HG03108 (cell line): ENCODE results near the gene PPY.
"Not testable (repeated sequence)": the region's sequence is repeated elsewhere in the genome, so short reads cannot be mapped to it uniquely, and the experiment has no call there.

Source experiments
- ATAC-seq: cut with Tn5 transposase; IDR thresholded peaks from one replicate; pipeline ENCODE4 v1.9.1; 2021; ENCODE audit warnings: moderate library complexity; ENCODE audit not compliant: unreplicated experiment

The PPY gene

GRCh38 chr17:43935204-43935925 is 6.9 kb downstream of the PPY start:
- ATAC-seq: no peak

- ATAC-seq: no peak
These were observed 9.4 kb downstream of the PPY start for GRCh38 chr17:43932923-43933322.

GRCh38 chr17:43932357-43932756 is 9.9 kb downstream of the PPY start:
- ATAC-seq: no peak

GRCh38 chr17:43931062-43931571 is 11.2 kb downstream of the PPY start:
- ATAC-seq: no peak

GRCh38 chr17:43928609-43929008 is 13.7 kb downstream of the PPY start:
- ATAC-seq: no peak

- ATAC-seq: not testable (repeated sequence)
These were observed 14.3 kb downstream of the PPY start for GRCh38 chr17:43927929-43928328.

- no peak for ATAC-seq
These were observed 15.0 kb downstream of the PPY start for GRCh38 chr17:43927060-43927864.

- ATAC-seq: no peak
These were observed 17.7 kb downstream of the PPY start for GRCh38 chr17:43924558-43924957.

GRCh38 chr17:43920500-43921095 is 21.7 kb downstream of the PPY start:
- ATAC-seq: no peak

GRCh38 chr17:43918026-43918389 is 24.3 kb downstream of the PPY start:
- no peak for ATAC-seq

- ATAC-seq: peak; percentile 60
These were observed 24.8 kb downstream of the PPY start for GRCh38 chr17:43917348-43918025.

GRCh38 chr17:43917016-43917347 is 25.3 kb downstream of the PPY start:
- no peak for ATAC-seq

- ATAC-seq: no peak
These were observed 25.9 kb downstream of the PPY start for GRCh38 chr17:43916385-43916784.

GRCh38 chr17:43915559-43915958 is 26.7 kb downstream of the PPY start:
- no peak for ATAC-seq

GRCh38 chr17:43914451-43914850 is 27.8 kb downstream of the PPY start:
- ATAC-seq: no peak

GRCh38 chr17:43913584-43913983 is 28.7 kb downstream of the PPY start:
- no peak for ATAC-seq

- ATAC-seq: no peak
These were observed 29.5 kb downstream of the PPY start for GRCh38 chr17:43912635-43913304.

- ATAC-seq: no peak
These were observed 30.4 kb downstream of the PPY start for GRCh38 chr17:43911904-43912303.

GRCh38 chr17:43909537-43910231 is 32.6 kb downstream of the PPY start:
- ATAC-seq: no peak

- no peak for ATAC-seq
These were observed 34.1 kb downstream of the PPY start for GRCh38 chr17:43907998-43908721.
